Measurements from ENCODE around the gene OBSCN.

The OBSCN gene

GRCh38 chr1:228299901-228300300 lies 92.1 kb downstream of the OBSCN start:
- Histone ChIP-seq H4K91ac (ENCODE audit: low read length) (no peak overlapping the region), H2AFZ (ENCODE audit: low read depth, low read length) (no peak overlapping the region), H3K9me3 (ENCODE audit: control insufficient read depth, low read length) (peaks cover 86% of the 10 kb centered on the region), H3K4me1 (ENCODE audit: control insufficient read depth, insufficient read depth, low read depth, low read length) (no peaks in the 10 kb centered on the region), H2BK5ac (ENCODE audit: low read depth, low read length, poor library complexity, severe bottlenecking) (no peak overlapping the region), H3K4me2 (ENCODE audit: low read length, poor library complexity, severe bottlenecking) (no peak overlapping the region), H2BK12ac (ENCODE audit: low read length in 2 of 2) (no peak overlapping the region), H3K23ac (ENCODE audit: low read length in 2 of 2) (no peak overlapping the region), H3K4ac (ENCODE audit: low read depth in 1 of 2, low read length in 2 of 2) (no peak overlapping the region), H4K8ac (ENCODE audit: low read length) (no peak overlapping the region), H3K27me3 (ENCODE audit: control insufficient read depth in 1 of 2, insufficient read depth in 1 of 2, low read length in 2 of 2) (peaks cover 0 to 2% of the 10 kb centered on the region in 2 experiments), H3K18ac (ENCODE audit: low read depth in 1 of 2, low read length in 2 of 2) (no peak overlapping the region), H3K4me3 (ENCODE audit: insufficient read depth in 1 of 2, low read depth in 1 of 2, low read length in 2 of 2) (no peak overlapping the region), H3K14ac (ENCODE audit: low read length in 2 of 2) (no peak overlapping the region), H2BK120ac (ENCODE audit: low read depth, low read length) (no peak overlapping the region), H2BK15ac (ENCODE audit: low read depth, poor library complexity, severe bottlenecking) (no peak overlapping the region), H3K79me1 (replicated peaks; ENCODE audit: low read length, poor library complexity, severe bottlenecking) (no peaks in the 10 kb centered on the region), H2AK5ac (ENCODE audit: low read length, severe bottlenecking) (no peak overlapping the region), H3K27ac (ENCODE audit: low read length, poor library complexity, severe bottlenecking) (no peak overlapping the region), H3K36me3 (ENCODE audit: control insufficient read depth in 1 of 2, insufficient read depth in 2 of 2, low read depth in 1 of 2, low read length in 2 of 2) (no peaks in the 10 kb centered on the region), H3K9ac (ENCODE audit: low read length) (no peak overlapping the region)
- no peak for DNase-seq
- 72% methylated on average over 7 of the region's 7 CpGs for WGBS

GRCh38 chr1:228302086-228302485 lies 94.2 kb downstream of the OBSCN start:
- Histone ChIP-seq H3K4me3 (ENCODE audit: insufficient read depth in 1 of 2, low read depth in 1 of 2, low read length in 2 of 2) (peak overlapping the region in 1 of 2 experiments; percentile 39), H4K8ac (ENCODE audit: low read length) (no peak overlapping the region), H3K4me2 (ENCODE audit: low read length, poor library complexity, severe bottlenecking) (no peak overlapping the region), H3K79me1 (replicated peaks; ENCODE audit: low read length, poor library complexity, severe bottlenecking) (no peaks in the 10 kb centered on the region), H4K91ac (ENCODE audit: low read length) (no peak overlapping the region), H3K4ac (ENCODE audit: low read depth in 1 of 2, low read length in 2 of 2) (no peak overlapping the region), H3K9ac (ENCODE audit: low read length) (no peak overlapping the region), H3K36me3 (ENCODE audit: control insufficient read depth in 1 of 2, insufficient read depth in 2 of 2, low read depth in 1 of 2, low read length in 2 of 2) (no peaks in the 10 kb centered on the region), H3K23ac (ENCODE audit: low read length in 2 of 2) (no peak overlapping the region), H2BK120ac (ENCODE audit: low read depth, low read length) (no peak overlapping the region), H3K9me3 (ENCODE audit: control insufficient read depth, low read length) (peaks cover 77% of the 10 kb centered on the region), H3K4me1 (ENCODE audit: control insufficient read depth, insufficient read depth, low read depth, low read length) (no peaks in the 10 kb centered on the region), H2AFZ (ENCODE audit: low read depth, low read length) (no peak overlapping the region), H3K27ac (ENCODE audit: low read length, poor library complexity, severe bottlenecking) (no peak overlapping the region), H2BK5ac (ENCODE audit: low read depth, low read length, poor library complexity, severe bottlenecking) (no peak overlapping the region), H2BK15ac (ENCODE audit: low read depth, poor library complexity, severe bottlenecking) (no peak overlapping the region), H3K18ac (ENCODE audit: low read depth in 1 of 2, low read length in 2 of 2) (no peak overlapping the region), H3K27me3 (ENCODE audit: control insufficient read depth in 1 of 2, insufficient read depth in 1 of 2, low read length in 2 of 2) (peaks cover 0 to 2% of the 10 kb centered on the region in 2 experiments), H3K14ac (ENCODE audit: low read length in 2 of 2) (no peak overlapping the region), H2AK5ac (ENCODE audit: low read length, severe bottlenecking) (no peak overlapping the region), H2BK12ac (ENCODE audit: low read length in 2 of 2) (no peak overlapping the region)
- no peak for DNase-seq
- 87% methylated on average over 4 of the region's 4 CpGs for WGBS

DNA sequence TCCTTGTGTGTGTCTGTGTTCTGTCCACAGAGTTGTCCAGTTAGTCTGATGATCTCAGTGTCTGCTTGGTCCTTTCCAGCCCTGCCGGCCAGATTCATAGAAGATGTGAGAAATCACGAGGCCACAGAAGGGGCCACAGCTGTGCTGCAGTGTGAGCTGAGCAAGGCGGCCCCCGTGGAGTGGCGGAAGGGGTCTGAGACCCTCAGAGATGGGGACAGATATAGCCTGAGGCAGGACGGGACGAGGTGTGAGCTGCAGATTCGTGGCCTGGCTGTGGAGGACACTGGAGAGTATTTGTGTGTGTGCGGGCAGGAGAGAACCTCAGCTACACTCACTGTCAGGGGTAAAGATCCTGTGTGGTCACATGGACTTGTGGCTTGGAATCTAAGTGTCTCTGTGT lies 95.8 kb downstream of the OBSCN start:
- Histone ChIP-seq H3K9me3 (ENCODE audit: control insufficient read depth, low read length) (peaks cover 62% of the 10 kb centered on the region), H3K4me2 (ENCODE audit: low read length, poor library complexity, severe bottlenecking) (no peak overlapping the region), H3K18ac (ENCODE audit: low read depth in 1 of 2, low read length in 2 of 2) (no peak overlapping the region), H3K79me1 (replicated peaks; ENCODE audit: low read length, poor library complexity, severe bottlenecking) (no peaks in the 10 kb centered on the region), H3K4me1 (ENCODE audit: control insufficient read depth, insufficient read depth, low read depth, low read length) (no peaks in the 10 kb centered on the region), H2BK12ac (ENCODE audit: low read length in 2 of 2) (no peak overlapping the region), H4K8ac (ENCODE audit: low read length) (no peak overlapping the region), H3K27ac (ENCODE audit: low read length, poor library complexity, severe bottlenecking) (no peak overlapping the region), H2AK5ac (ENCODE audit: low read length, severe bottlenecking) (no peak overlapping the region), H3K4ac (ENCODE audit: low read depth in 1 of 2, low read length in 2 of 2) (no peak overlapping the region), H2BK120ac (ENCODE audit: low read depth, low read length) (no peak overlapping the region), H3K27me3 (ENCODE audit: control insufficient read depth in 1 of 2, insufficient read depth in 1 of 2, low read length in 2 of 2) (peaks cover 0 to 2% of the 10 kb centered on the region in 2 experiments), H3K23ac (ENCODE audit: low read length in 2 of 2) (no peak overlapping the region), H3K9ac (ENCODE audit: low read length) (no peak overlapping the region), H2AFZ (ENCODE audit: low read depth, low read length) (no peak overlapping the region), H3K4me3 (ENCODE audit: insufficient read depth in 1 of 2, low read depth in 1 of 2, low read length in 2 of 2) (no peak overlapping the region), H3K36me3 (ENCODE audit: control insufficient read depth in 1 of 2, insufficient read depth in 2 of 2, low read depth in 1 of 2, low read length in 2 of 2) (no peaks in the 10 kb centered on the region), H3K14ac (ENCODE audit: low read length in 2 of 2) (no peak overlapping the region), H2BK5ac (ENCODE audit: low read depth, low read length, poor library complexity, severe bottlenecking) (no peak overlapping the region), H2BK15ac (ENCODE audit: low read depth, poor library complexity, severe bottlenecking) (no peak overlapping the region), H4K91ac (ENCODE audit: low read length) (no peak overlapping the region)
- WGBS, result 95% methylated on average over 9 of the region's 9 CpGs
- DNase-seq, result no peak

DNA sequence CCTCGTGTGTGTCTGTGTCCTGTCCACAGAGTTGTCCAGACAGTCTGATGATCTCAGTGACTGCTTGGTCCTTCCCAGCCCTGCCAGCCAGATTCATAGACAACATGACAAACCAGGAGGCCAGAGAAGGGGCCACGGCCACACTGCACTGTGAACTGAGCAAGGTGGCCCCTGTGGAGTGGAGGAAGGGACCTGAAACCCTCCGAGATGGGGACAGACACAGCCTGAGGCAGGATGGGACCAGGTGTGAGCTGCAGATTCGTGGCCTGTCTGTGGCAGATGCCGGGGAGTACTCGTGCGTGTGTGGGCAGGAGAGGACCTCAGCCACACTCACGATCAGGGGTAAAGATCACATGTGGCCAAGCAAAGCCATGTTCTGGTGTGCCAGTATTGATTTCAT lies 96.4 kb downstream of the OBSCN start:
- Histone ChIP-seq H2AK5ac (ENCODE audit: low read length, severe bottlenecking) (no peak overlapping the region), H4K8ac (ENCODE audit: low read length) (no peak overlapping the region), H3K9me3 (ENCODE audit: control insufficient read depth, low read length) (peaks cover 55% of the 10 kb centered on the region), H3K36me3 (ENCODE audit: control insufficient read depth in 1 of 2, insufficient read depth in 2 of 2, low read depth in 1 of 2, low read length in 2 of 2) (no peaks in the 10 kb centered on the region), H4K91ac (ENCODE audit: low read length) (no peak overlapping the region), H3K23ac (ENCODE audit: low read length in 2 of 2) (no peak overlapping the region), H3K14ac (ENCODE audit: low read length in 2 of 2) (no peak overlapping the region), H3K27me3 (ENCODE audit: control insufficient read depth in 1 of 2, insufficient read depth in 1 of 2, low read length in 2 of 2) (peaks cover 0 to 2% of the 10 kb centered on the region in 2 experiments), H3K79me1 (replicated peaks; ENCODE audit: low read length, poor library complexity, severe bottlenecking) (no peaks in the 10 kb centered on the region), H2BK12ac (ENCODE audit: low read length in 2 of 2) (no peak overlapping the region), H3K9ac (ENCODE audit: low read length) (no peak overlapping the region), H3K4me3 (ENCODE audit: insufficient read depth in 1 of 2, low read depth in 1 of 2, low read length in 2 of 2) (no peak overlapping the region), H2BK120ac (ENCODE audit: low read depth, low read length) (no peak overlapping the region), H3K18ac (ENCODE audit: low read depth in 1 of 2, low read length in 2 of 2) (no peak overlapping the region), H3K27ac (ENCODE audit: low read length, poor library complexity, severe bottlenecking) (no peak overlapping the region), H2BK15ac (ENCODE audit: low read depth, poor library complexity, severe bottlenecking) (no peak overlapping the region), H2BK5ac (ENCODE audit: low read depth, low read length, poor library complexity, severe bottlenecking) (no peak overlapping the region), H3K4me1 (ENCODE audit: control insufficient read depth, insufficient read depth, low read depth, low read length) (no peaks in the 10 kb centered on the region), H3K4ac (ENCODE audit: low read depth in 1 of 2, low read length in 2 of 2) (no peak overlapping the region), H3K4me2 (ENCODE audit: low read length, poor library complexity, severe bottlenecking) (no peak overlapping the region), H2AFZ (ENCODE audit: low read depth, low read length) (no peak overlapping the region)
- DNase-seq, result no peak
- WGBS, result 78% methylated on average over 8 of the region's 8 CpGs
